OCI-LY7 (cell line): ENCODE results near the gene TUBGCP6. TPM values are rescaled to one million over a fixed set of nuclear protein-coding genes. Genes with fewer than 3 reads are reported as not detected.

Experiments
- BruUV-seq: library from RNA; stranded (reverse); fragments of 400-500 nt; replicated peaks from 2 replicates; lab custom pipeline; 2021; lab: Mats Ljungman, UMichigan
- CTCF ChIA-PET: fragments of 300-600 bp; sonication (Branson Sonifier 250); formaldehyde crosslinking; loops from one replicate; lab custom pipeline; 2022; ENCODE audit warnings: antibody characterized with exemption; ENCODE audit not compliant: unreplicated experiment; lab: Charles Lee
- POLR2A ChIA-PET: fragments of 300-600 bp; sonication (Branson Sonifier 250); formaldehyde crosslinking; loops from one replicate; lab custom pipeline; 2022; ENCODE audit warnings: antibody characterized with exemption; lab: Charles Lee
- DNase-seq: peaks from one replicate; pipeline ENCODE4 v3.0.0-alpha.2; 2015; ENCODE audit warnings: low spot score
- H2AFZ ChIP-seq: fragments of 200-600 bp; sonication (generic), shearing (Covaris generic); 2 replicates; pipeline ENCODE4 v1.6.1; 2014; ENCODE audit warnings: mild to moderate bottlenecking, antibody characterized with exemption, low read length, moderate library complexity
- H3K27ac ChIP-seq: fragments of 200-600 bp; sonication (generic); 2 replicates; pipeline ENCODE4 v1.5.1; 2014; ENCODE audit warnings: mixed run types, low read depth, mild to moderate bottlenecking, moderate library complexity, low read length, inconsistent platforms; ENCODE audit not compliant: poor library complexity, severe bottlenecking
- H3K36me3 ChIP-seq: fragments of 200-600 bp; sonication (generic); 2 replicates; pipeline ENCODE4 v1.6.1; 2014; ENCODE audit warnings: mild to moderate bottlenecking, antibody characterized with exemption, low read length, moderate library complexity, mixed read lengths; ENCODE audit not compliant: insufficient read depth
- H3K4me1 ChIP-seq: fragments of 200-600 bp; sonication (generic); 2 replicates; pipeline ENCODE4 v1.5.1; 2014; ENCODE audit warnings: mild to moderate bottlenecking, low read length; ENCODE audit not compliant: insufficient read depth, poor library complexity, severe bottlenecking
- H3K4me2 ChIP-seq: fragments of 200-600 bp; sonication (generic); 2 replicates; pipeline ENCODE4 v1.6.1; 2014; ENCODE audit warnings: mild to moderate bottlenecking, low read length
- H3K4me3 ChIP-seq: fragments of 200-600 bp; sonication (generic); 2 replicates; pipeline ENCODE4 v1.5.1; 2014; ENCODE audit warnings: mild to moderate bottlenecking, low read depth, low read length; ENCODE audit not compliant: poor library complexity, severe bottlenecking
- H3K79me2 ChIP-seq: fragments of 200-600 bp; sonication (generic); 2 replicates; pipeline ENCODE4 v1.6.1; 2016; ENCODE audit warnings: low read depth, mild to moderate bottlenecking, low read length, moderate library complexity, mixed read lengths; ENCODE audit not compliant: insufficient read depth
- H3K9me2 ChIP-seq: fragments of 200-600 bp; sonication (generic); 2 replicates; pipeline ENCODE4 v1.6.1; 2016; ENCODE audit warnings: mild to moderate bottlenecking, low read length, mixed read lengths; ENCODE audit not compliant: insufficient read depth
- H3K9me3 ChIP-seq: fragments of 200-600 bp; sonication (generic); 2 replicates; pipeline ENCODE4 v1.6.1; 2014; ENCODE audit warnings: mild to moderate bottlenecking, mixed run types, low read length, mixed read lengths
- H4K20me1 ChIP-seq: fragments of 200-600 bp; sonication (generic); 2 replicates; pipeline ENCODE4 v1.6.1; 2014; ENCODE audit warnings: mild to moderate bottlenecking, antibody characterized with exemption, low read length, moderate library complexity, mixed read lengths; ENCODE audit not compliant: insufficient read depth
- CTCF ChIP-seq: fragments of 200-600 bp; sonication (generic); conservative IDR thresholded peaks from 2 replicates; pipeline ENCODE4 v1.5.1; 2014; ENCODE audit warnings: mild to moderate bottlenecking, antibody characterized with exemption, low read length, moderate library complexity, mixed read lengths
- EZH2phosphoT487 ChIP-seq: fragments of 200-600 bp; sonication (generic); IDR thresholded peaks from 2 replicates; pipeline ENCODE4 v1.6.1; 2018; ENCODE audit warnings: low read depth, borderline replicate concordance, mild to moderate bottlenecking, mixed run types, antibody characterized with exemption, low read length, moderate library complexity, mixed read lengths
- intact Hi-C: fragments of 100-400 bp; cut with micrococcal nuclease; formaldehyde crosslinking; loops from one replicate; pipeline ENCODE4 v1.10.0; 2022; ENCODE audit not compliant: unreplicated experiment
- total RNA-seq, 2 experiments: library from RNA; depleted of rRNA in 1 of 2; stranded (reverse); fragments of >200 nt in 1 of 2; shearing (Covaris generic) in 1 of 2; gene quantifications; 2 replicates each; pipeline ENCODE4 v1.2.3, GENCODE V29; 2014 to 2022

Gene TUBGCP6
- total RNA-seq, 2 experiments from 2014 or later = 57.7 to 63.2 TPM

DNA sequence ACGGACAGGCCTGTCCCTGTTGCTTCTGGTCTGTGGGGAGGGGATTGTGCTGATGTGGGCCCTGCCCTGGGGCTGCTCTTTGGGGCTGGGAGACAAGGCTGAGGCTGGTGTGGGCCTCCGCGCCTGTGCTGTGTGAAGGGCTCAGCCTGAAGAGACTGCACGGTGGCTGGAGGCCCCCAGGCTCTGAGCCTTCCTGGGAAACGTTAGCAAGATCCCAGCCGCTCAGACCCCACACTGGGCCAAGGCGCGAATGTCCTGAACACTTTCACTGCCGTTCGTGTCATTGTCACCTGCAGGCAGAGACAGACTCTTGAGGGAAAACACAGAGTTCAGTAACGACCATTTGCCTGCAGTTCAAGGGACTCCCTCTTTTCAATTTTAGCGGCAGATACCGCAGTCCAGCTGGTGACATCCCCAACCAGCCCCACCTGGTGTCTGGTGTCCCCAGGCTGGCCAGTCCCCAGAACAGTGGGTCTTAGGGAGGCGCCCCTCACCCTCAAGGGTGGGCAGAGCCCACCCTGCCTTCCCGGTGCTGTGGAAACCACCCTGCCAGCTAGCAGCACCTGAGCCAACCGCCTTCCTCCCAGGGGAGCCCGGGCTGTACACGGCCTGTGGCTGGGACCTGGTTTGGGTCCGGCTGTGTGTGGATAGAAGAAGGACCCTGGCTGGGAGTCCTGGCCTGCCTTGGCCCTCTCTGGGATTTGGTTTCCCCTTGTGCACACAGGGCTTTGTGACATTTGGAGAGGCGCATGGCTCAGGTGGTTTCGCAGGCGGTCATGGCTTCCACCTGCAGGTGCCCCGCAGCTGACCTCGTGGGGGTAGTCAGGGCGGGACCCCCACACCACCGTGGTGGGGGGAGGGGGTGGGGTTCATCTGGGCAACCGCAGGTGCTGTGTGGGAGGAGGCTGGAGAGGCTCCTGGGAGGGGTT, 68.6 kb downstream of the TUBGCP6 start:
- H3K4me1 ChIP-seq = peaks cover 14% of the 10 kb centered on the region
- intact Hi-C loops = no loop called here
- no peaks in the 10 kb centered on the region for H4K20me1 ChIP-seq
- no peak overlapping the region for H2AFZ ChIP-seq
- no peak overlapping the region; the same call in 1 of the 2 replicates for H3K4me2 ChIP-seq
- H3K9me3 ChIP-seq = no peaks in the 10 kb centered on the region
- POLR2A ChIA-PET = no interaction called here
- H3K79me2 ChIP-seq = no peaks in the 10 kb centered on the region
- no TSS peak for BruUV-seq
- CTCF ChIA-PET = no interaction called here
- no peak overlapping the region for H3K4me3 ChIP-seq
- H3K27ac ChIP-seq = no peak overlapping the region
- DNase-seq = no peak
- H3K9me2 ChIP-seq = no peaks in the 10 kb centered on the region
- TF ChIP-seq CTCF = no peak
- TF ChIP-seq EZH2phosphoT487 = no peak
- H3K36me3 ChIP-seq = no peaks in the 10 kb centered on the region

DNA sequence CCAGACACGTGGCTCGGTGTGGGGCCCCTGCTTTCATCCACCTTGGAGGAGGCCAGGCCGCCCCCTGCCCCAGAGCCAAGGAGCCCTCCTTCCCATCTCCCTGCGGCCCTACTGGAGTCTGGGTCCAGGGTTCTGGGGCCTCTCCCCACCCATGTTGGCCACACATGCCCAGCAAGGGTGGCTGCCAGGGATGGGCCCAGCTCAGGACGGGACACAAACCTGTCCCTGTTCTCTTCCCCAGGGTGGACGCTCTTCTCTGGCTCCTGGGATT, 69.7 kb downstream of the TUBGCP6 start:
- intact Hi-C loops = no loop called here
- Histone ChIP-seq H3K27ac (no peak overlapping the region), H3K4me2 (no peak overlapping the region), H4K20me1 (no peaks in the 10 kb centered on the region), H3K36me3 (no peaks in the 10 kb centered on the region), H3K9me2 (no peaks in the 10 kb centered on the region), H3K4me3 (no peak overlapping the region), H3K9me3 (no peaks in the 10 kb centered on the region), H3K79me2 (no peaks in the 10 kb centered on the region), H2AFZ (no peak overlapping the region), H3K4me1 (peaks cover 14% of the 10 kb centered on the region)
- TF ChIP-seq EZH2phosphoT487 (no peak), CTCF (no peak)
- no TSS peak for BruUV-seq
- DNase-seq = no peak
- ChIA-PET CTCF (no interaction called here), POLR2A (interaction anchor here (0.6 to 1.3 kb wide), 2 partner anchors 16 to 150 kb away, joined by 5 to 7 read pairs; no protein-coding TSS in a partner anchor)
